GM18505 (cell line): ENCODE measurements around the gene RSPH3.
"Not testable (repeated sequence)": the region's sequence is repeated elsewhere in the genome, so short reads cannot be mapped to it uniquely, and the experiment has no call there.

Source experiments
- ATAC-seq: cut with Tn5 transposase; IDR thresholded peaks from one replicate; pipeline ENCODE4 v1.9.1; 2021; ENCODE audit not compliant: unreplicated experiment
- POLR2A ChIP-seq: IDR thresholded peaks from 4 replicates; pipeline ENCODE4 v1.6.1; 2011; ENCODE audit warnings: borderline replicate concordance; ENCODE audit not compliant: insufficient read depth, insufficient read length; ENCODE audit errors: extremely low read depth

Gene RSPH3

DNA sequence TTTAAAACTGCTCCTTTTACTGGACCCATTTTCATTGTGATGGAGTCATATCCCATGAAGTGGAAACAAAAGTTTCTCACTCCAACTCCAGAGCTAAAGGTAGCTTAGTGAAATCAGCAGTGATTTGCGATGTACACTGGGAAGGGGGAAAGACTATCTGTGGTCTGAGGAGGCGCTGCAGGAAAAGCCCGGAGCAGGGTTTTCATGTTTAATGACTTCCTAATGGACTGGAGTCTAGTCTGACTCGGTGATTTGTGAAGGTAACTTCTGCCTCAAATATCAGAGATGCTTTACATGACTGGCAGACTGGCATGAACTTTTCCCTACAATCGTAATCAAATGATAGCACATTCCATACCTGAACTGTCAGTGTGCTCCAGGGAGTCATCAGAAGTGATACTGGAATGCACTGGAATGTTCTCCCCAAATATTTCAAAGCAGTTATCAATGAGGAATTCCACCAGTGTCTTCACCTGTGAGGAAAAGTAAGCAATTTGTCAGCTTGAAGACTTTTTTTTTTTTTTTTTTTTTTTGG is 37.8 kb upstream of the RSPH3 start:
- no peak for ATAC-seq
- TF ChIP-seq POLR2A: no peak

GRCh38 chr6:159036673-159037072 is 36.7 kb upstream of the RSPH3 start:
- no peak for TF ChIP-seq POLR2A
- no peak for ATAC-seq

- ATAC-seq: no peak
- TF ChIP-seq POLR2A: no peak
These were observed 35.9 kb upstream of the RSPH3 start for GRCh38 chr6:159035891-159036290.

DNA sequence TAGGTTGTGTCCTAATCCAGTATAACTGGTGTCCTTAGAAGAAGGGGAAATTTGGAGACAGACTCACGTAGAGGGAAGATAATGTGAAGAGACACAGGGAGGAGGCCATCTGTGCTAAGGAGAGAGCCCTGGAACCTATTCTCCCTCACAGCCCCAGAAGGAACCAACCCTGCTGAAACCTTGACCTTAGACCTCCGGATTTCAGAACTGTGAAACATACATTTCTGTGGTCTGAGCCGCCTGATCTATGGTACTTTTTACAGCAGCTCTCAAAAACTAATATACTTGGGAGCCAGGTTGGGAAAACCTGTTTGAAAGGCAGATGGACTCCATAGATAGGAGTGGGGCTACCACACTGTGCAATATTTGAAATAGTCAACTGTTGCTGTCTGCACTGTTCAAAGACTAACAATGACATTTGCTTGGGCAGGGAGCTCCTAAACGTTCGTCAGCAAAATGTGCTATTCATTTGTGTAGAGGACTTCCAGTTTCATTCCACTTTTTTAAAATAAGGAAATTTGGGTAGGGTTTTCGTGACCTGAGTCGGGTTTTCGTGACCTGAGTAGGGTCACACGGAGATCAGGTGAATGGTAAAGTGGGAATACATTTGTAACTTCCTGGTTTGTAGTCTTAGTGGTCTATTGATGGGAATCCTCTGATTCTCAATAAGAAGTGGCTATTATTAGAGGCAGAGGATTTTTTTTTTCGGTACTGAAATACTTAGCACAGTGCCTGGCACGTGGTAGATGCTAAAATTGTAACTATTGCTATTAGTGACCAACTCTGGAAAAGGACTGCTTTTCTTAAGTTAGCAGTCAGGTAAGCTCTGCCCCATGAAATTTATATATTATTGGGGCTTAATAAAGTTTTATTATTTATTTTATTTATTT is 33.4 kb upstream of the RSPH3 start:
- no peak for ATAC-seq
- TF ChIP-seq POLR2A: no peak

- no peak for TF ChIP-seq POLR2A
- ATAC-seq: no peak
These were observed 31.8 kb upstream of the RSPH3 start for GRCh38 chr6:159031846-159032245.

GRCh38 chr6:159030168-159030567 is 30.2 kb upstream of the RSPH3 start:
- no peak for TF ChIP-seq POLR2A
- no peak for ATAC-seq

- not testable (repeated sequence) for ATAC-seq
These were observed 25.2 kb upstream of the RSPH3 start for GRCh38 chr6:159025224-159025623.

DNA sequence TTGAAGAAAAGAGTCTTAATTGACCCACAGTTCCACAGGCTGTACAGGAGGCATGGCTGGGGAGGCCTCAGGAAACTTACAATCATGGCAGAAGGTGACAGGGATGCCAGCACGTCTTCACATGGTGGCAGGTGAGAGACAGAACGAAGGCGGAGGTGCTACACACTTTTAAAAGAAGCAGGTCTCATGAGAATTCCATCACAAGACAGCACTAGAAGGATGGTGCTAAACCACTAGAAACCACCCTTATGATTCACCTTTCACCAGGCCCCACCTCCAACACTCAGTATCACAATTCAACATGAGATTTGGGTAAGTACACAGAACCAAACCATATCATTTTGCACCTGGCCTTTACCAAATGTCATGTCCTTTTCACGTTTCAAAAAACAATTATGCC is 23.9 kb upstream of the RSPH3 start:
- no peak for TF ChIP-seq POLR2A

DNA sequence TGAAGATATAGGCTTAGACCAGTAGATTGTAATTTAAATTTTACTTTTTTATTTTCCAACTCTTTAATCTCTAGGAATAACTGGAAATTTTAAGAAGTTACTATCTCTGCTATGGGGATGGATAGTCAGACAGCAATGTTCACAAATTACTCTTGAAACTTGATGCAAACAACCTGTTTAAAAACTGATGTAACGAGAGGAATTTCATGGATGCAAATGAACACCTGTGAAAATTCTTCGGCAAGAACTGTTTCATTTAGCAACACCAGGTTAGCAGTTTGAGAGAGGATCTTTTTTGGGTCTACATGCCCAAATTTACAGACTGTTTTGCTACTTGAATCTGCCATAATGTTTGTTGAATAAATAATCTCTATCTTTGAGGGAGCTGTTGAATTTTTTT is 20.0 kb upstream of the RSPH3 start:
- TF ChIP-seq POLR2A: no peak
- ATAC-seq: no peak

More for the DNA sequence above, 23.9 kb upstream of the RSPH3 start:
- no peak for ATAC-seq

- no peak for ATAC-seq
These were observed 18.0 kb upstream of the RSPH3 start for GRCh38 chr6:159017757-159018559.

DNA sequence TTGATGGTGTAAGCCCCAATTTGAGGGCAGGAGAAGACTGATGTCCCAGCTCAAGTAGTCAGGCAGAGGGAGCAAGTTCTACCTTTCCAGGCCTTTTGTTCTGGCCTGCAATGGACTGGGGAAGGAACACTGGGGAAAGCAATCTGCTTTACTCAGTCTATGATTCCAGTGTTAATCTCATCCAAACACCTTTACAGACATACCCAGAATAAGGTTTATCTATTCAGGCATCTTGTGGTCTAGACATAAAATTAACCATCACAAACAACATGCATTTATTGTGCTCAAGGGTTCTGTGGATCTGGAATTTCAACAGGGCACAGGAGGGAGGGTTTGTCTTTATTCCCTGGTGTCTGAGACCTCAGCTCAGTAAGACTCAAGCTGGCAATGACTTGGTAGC is 14.4 kb upstream of the RSPH3 start:
- TF ChIP-seq POLR2A: no peak
- no peak for ATAC-seq

More at GRCh38 chr6:159017757-159018559, 18.0 kb upstream of the RSPH3 start:
- TF ChIP-seq POLR2A: no peak

- no peak for TF ChIP-seq POLR2A
- no peak for ATAC-seq
These were observed 13.2 kb upstream of the RSPH3 start for GRCh38 chr6:159013229-159013628.

- no peak for ATAC-seq
- no peak for TF ChIP-seq POLR2A
These were observed 12.2 kb upstream of the RSPH3 start for GRCh38 chr6:159012201-159012600.

DNA sequence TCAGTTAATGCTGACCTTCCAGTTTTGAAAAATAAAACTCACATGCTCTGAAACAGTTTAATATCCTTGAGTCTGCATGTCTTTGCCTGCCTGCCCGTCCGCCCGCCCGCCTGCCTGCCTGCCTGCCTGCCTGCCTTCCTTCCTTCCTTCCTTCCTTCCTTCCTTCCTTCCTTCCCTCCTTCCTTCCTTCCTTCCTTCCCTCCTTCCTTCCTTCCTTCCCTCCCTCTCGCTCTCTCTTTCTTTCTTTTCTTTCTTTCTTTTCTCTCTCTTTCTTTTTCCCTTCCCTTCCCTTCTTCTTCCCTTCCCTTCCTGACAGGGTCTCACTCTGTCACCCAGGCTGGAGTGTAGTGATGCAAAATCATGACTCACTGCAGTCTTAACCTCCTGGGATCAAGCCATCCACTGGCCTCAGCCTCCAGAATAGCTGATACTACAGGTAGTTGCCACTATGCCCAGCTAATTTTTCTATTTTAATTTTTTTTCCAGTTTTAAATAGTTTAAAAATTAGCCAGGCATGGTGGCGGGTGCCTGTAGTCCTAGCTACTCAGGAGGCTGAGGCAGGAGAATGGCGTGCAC is 10.1 kb upstream of the RSPH3 start:
- not testable (repeated sequence) for ATAC-seq

DNA sequence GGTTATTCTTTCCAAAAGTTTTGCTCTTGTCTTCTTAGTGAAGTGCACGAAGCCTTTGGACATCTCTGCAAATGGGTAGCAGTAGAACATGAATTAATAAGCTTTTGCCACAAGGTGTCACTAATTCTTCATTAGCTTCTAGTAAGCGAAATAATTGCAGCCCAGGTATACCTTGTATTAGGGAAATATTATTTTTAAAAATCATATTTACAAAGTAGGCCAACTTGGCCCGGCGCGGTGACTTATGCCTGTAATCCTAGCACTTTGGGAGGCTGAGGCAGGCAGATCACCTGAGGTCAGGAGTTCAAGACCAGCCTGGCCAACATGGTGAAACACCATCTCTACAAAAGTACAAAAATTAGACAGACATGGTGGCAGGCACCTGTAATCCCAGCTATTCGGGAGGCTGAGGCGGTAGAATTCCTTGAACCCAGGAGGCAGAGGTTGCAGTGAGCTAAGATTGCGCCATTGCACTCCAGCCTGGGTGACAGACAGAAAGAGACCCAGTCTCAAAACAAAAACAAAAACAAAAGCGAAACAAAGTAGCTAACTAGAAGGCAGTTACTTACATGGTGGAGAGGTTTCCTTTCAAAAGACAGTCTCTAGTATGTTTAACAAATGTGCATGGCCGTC is 8.8 kb upstream of the RSPH3 start:
- no peak for TF ChIP-seq POLR2A
- no peak for ATAC-seq
